ENCODE measurements around the gene GPR25. TPM values are rescaled to one million over a fixed set of nuclear protein-coding genes. Genes with fewer than 3 reads are reported as not detected.

Gene GPR25
- total RNA-seq, 1 experiment from 2014 or later: not detected

- DNase-seq: no peak
- H3K36me3 ChIP-seq: peaks cover 6% of the 10 kb centered on the region
- no peaks in the 10 kb centered on the region for H3K9me3 ChIP-seq
- no peaks in the 10 kb centered on the region for H3K27me3 ChIP-seq
- no peak overlapping the region for H3K4me3 ChIP-seq
These were observed 6.3 kb upstream of the GPR25 start for GRCh38 chr1:200866521-200866920.

DNA sequence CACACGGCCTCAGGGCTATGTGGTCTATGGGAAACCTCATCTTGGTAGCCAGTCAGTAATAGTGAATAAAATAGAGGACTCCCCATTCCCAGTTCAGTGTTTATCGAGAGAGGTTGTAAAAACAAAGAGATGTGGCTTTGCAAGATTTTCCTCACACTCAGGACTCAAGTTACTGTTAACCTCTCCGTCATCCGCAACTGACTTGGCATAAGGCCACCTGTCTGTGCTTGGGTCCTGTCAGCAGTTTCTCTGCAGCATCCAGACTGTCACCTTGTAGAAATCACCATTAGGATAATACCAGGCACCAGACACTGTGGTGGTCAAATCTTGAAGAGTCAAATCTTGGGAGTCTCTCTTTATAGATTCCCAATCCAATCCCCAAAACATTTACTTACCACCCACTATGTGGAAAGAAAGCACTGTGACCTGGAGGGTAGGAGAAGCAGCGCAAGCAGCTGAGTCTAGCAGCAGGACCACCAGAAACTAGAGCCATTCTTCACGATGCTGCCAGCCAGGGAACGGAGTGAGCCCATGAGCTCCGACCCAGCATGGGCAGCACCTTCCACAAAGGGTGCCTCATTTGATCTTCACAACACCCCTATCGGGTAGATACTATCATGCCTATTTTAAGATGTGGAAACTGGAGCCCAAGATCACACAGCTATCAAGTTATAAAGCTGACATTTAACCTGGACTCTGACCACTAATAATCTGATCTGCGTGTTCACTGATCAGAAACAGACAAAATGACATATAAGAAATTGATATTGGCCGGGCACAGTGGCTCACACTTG, 5.6 kb upstream of the GPR25 start:
- DNase-seq: no peak
- H3K27me3 ChIP-seq: no peaks in the 10 kb centered on the region

DNA sequence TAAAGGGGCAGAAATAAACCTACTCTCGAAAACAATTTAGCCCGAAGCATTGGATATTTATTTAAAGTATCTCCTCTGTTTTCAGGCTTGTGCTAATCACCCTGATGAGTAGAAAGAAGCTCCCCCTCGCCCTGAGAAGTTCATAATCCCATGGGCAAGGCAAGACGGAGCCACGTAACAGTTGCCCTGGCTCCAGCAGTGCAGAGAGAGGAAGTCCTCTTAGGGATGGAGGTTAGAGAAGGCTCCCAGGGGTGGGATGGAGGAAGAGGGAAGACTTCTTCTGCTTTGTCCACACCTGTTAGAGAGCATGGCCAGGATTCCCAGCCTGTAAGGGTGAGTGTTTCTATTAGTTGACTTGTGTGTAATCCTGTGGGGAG, 3.4 kb upstream of the GPR25 start:
- Histone ChIP-seq H3K9me3 (no peaks in the 10 kb centered on the region), H3K27me3 (no peaks in the 10 kb centered on the region), H3K36me3 (peaks cover 2% of the 10 kb centered on the region; the same call in 1 of the 2 replicates), H3K4me3 (no peak overlapping the region)
- no peak for DNase-seq

More for the DNA sequence above, 5.6 kb upstream of the GPR25 start:
- Histone ChIP-seq H3K9me3 (no peaks in the 10 kb centered on the region), H3K36me3 (peaks cover 6% of the 10 kb centered on the region), H3K4me3 (no peak overlapping the region)

GRCh38 chr1:200869753-200870391, 2.9 kb upstream of the GPR25 start:
- H3K27me3 ChIP-seq: no peaks in the 10 kb centered on the region
- DNase-seq: no peak
- H3K4me3 ChIP-seq: no peak overlapping the region
- no peaks in the 10 kb centered on the region; the same call in 1 of the 2 replicates for H3K36me3 ChIP-seq
- no peaks in the 10 kb centered on the region for H3K9me3 ChIP-seq

GRCh38 chr1:200873116-200873670, 412 bp downstream of the GPR25 start:
- DNase-seq: no peak
- Histone ChIP-seq H3K9me3 (no peaks in the 10 kb centered on the region), H3K27me3 (peaks cover 8% of the 10 kb centered on the region), H3K4me3 (no peak overlapping the region), H3K36me3 (no peaks in the 10 kb centered on the region)

DNA sequence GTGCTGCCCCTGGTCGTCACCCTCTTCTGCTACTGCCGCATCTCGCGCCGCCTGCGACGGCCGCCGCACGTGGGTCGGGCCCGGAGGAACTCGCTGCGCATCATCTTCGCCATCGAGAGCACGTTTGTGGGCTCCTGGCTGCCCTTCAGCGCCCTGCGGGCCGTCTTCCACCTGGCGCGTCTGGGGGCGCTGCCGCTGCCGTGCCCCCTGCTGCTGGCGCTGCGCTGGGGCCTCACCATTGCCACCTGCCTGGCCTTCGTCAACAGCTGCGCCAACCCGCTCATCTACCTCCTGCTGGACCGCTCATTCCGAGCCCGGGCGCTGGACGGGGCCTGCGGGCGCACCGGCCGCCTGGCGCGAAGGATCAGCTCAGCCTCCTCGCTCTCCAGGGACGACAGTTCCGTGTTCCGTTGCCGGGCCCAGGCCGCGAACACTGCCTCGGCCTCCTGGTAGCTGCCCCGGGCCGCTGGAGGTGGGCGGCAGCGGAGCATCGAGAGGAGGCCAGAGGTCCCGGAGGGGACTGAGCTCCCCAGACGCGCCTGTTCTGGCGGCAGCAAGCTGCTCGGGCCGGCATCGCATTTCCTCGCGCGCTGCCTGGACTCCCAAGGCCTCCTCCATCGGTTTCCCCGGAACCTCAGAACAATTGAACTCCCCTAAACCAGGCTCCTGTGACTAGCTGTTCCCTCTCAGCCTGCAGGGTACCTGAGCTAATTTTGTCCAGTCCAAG, 1.1 kb downstream of the GPR25 start:
- DNase-seq: no peak
- no peaks in the 10 kb centered on the region for H3K9me3 ChIP-seq
- peaks cover 8% of the 10 kb centered on the region for H3K27me3 ChIP-seq
- no peaks in the 10 kb centered on the region for H3K36me3 ChIP-seq
- H3K4me3 ChIP-seq: no peak overlapping the region

DNA sequence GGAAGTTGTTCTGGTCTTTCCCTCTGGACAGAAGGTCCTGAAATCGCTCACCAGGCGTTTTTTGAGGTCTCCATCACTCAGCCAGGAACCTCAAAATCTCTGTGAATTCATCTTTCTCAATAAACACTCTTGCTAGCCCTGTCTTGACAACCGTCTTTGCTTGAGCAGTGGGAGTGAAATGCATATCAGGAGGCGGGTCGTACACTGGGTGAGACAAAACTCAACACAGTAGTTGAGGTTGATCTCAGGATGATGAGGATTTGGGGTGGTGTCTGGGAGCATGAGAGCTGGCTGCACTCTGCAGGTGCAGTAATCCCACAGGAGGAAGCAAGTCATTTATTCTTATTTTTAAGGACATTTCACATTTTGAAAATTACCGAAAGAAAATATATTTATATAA, 1.9 kb downstream of the GPR25 start:
- DNase-seq: no peak
- H3K4me3 ChIP-seq: no peak overlapping the region
- H3K27me3 ChIP-seq: peaks cover 8% of the 10 kb centered on the region
- no peaks in the 10 kb centered on the region for H3K36me3 ChIP-seq
- no peaks in the 10 kb centered on the region for H3K9me3 ChIP-seq

GRCh38 chr1:200875416-200875815, 2.6 kb downstream of the GPR25 start:
- Histone ChIP-seq H3K4me3 (no peak overlapping the region), H3K9me3 (no peaks in the 10 kb centered on the region), H3K36me3 (no peaks in the 10 kb centered on the region), H3K27me3 (peaks cover 11% of the 10 kb centered on the region)
- DNase-seq: no peak

- Histone ChIP-seq H3K36me3 (no peaks in the 10 kb centered on the region), H3K27me3 (peaks cover 13% of the 10 kb centered on the region), H3K4me3 (no peak overlapping the region), H3K9me3 (no peaks in the 10 kb centered on the region)
- no peak for DNase-seq
These were observed 4.2 kb downstream of the GPR25 start for GRCh38 chr1:200877010-200877409.

DNA sequence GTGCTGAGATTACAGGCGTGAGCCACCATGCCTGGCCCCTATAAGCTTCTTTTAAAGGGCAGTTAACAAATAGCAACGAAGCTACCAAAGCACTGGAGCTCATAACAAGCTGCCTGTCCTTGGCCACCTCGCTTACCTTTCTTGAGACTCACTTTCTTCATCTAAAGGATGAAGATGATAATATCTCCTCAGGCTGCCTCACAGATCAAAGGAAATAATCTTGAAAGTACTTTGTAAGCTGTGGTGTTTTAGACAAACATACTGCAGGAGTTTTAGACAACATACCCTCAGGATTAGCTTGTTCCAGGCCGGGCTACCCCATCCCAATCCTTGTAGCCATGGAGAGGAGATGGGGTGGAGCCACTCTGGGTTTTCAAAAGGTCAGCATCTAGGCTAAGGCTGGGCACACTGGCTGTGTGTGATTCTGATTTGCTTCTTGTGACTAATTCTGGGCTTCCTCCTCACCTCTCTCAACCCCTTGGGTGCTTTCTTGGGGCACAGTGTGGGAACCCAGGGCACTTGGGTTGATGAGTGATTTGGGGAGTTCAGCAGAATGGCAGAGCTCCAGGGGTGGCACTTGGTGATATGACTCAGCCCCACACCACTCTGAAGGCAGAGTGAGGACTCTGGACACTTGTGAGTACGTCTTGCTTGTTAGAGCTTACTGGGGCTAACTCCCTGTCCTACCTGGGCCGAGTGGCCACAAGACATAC, 5.2 kb downstream of the GPR25 start:
- Histone ChIP-seq H3K36me3 (no peaks in the 10 kb centered on the region), H3K9me3 (no peaks in the 10 kb centered on the region), H3K4me3 (no peak overlapping the region), H3K27me3 (peaks cover 13% of the 10 kb centered on the region)
- no peak for DNase-seq

- no peak overlapping the region for H3K4me3 ChIP-seq
- no peaks in the 10 kb centered on the region for H3K36me3 ChIP-seq
- peaks cover 13% of the 10 kb centered on the region for H3K27me3 ChIP-seq
- H3K9me3 ChIP-seq: no peaks in the 10 kb centered on the region
- no peak for DNase-seq
These were observed 7.4 kb downstream of the GPR25 start for GRCh38 chr1:200880212-200880611.

DNA sequence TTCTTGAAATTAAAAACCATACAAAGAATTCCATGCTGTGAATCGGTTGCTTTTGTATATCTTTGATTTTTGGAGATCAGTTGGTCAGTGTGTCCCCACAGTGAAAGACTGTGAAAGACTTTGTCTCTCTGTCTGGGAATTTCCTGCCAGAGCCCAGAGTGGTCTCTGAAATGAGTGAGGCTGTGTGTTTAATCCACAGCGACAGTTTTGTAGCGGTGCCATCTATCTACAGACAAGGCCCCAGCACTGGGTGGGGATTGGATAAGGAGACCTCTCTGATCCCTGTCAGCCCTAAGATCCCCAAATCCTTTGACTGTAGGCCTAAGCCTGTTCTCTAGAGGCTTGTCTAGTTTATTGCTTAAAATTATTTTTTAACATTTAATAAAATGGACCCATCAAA, 10.3 kb downstream of the GPR25 start:
- H3K9me3 ChIP-seq: no peaks in the 10 kb centered on the region
- no peaks in the 10 kb centered on the region for H3K36me3 ChIP-seq
- no peak for DNase-seq
- H3K27me3 ChIP-seq: peaks cover 5% of the 10 kb centered on the region; the same call in 1 of the 2 replicates
- no peak overlapping the region for H3K4me3 ChIP-seq

DNA sequence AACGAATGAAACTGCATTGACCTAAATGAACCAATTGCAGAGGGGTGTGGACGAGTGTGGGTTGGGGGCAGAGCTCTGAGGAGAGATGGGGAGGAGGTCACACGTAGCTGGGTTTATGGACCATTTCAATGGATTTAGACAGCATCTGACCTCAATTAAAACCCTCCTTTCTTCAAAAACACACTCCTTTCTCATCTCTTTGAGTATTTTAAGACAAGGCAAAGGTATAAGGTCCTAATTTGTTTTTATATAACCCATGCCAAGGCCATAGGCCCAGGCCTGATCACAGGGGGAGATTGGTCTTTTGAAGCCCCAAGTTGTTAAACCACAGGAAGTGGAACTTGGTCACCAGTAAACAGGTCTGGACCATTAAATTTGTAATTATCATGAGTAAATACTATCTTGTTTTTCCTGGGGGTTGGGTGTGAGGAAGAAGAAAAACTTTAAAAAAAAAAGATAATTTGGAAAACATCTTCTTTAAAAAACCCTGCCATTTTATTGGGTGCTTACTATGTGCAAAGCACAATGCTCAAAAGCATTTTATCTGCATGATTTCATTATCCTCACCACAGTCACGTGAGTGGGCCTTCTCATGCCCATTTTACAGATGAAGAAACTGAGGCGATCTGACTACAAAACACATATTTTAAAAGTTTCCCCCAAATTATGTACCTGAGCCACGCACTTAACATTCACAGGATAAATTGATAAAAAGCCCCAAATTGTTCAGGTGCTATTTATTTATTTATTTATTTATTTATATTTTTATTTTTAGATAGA, 13.0 kb downstream of the GPR25 start:
- no peaks in the 10 kb centered on the region for H3K9me3 ChIP-seq
- H3K36me3 ChIP-seq: no peaks in the 10 kb centered on the region
- peaks cover 6% of the 10 kb centered on the region; the same call in 1 of the 2 replicates for H3K27me3 ChIP-seq
- DNase-seq: no peak
- no peak overlapping the region for H3K4me3 ChIP-seq

GRCh38 chr1:200886594-200886993, 13.8 kb downstream of the GPR25 start:
- Histone ChIP-seq H3K27me3 (peaks cover 12% of the 10 kb centered on the region), H3K36me3 (no peaks in the 10 kb centered on the region), H3K9me3 (no peaks in the 10 kb centered on the region), H3K4me3 (no peak overlapping the region)
- no peak for DNase-seq

GRCh38 chr1:200887036-200887435, 14.3 kb downstream of the GPR25 start:
- no peak for DNase-seq
- no peak overlapping the region for H3K4me3 ChIP-seq
- H3K9me3 ChIP-seq: no peaks in the 10 kb centered on the region
- peaks cover 14% of the 10 kb centered on the region for H3K27me3 ChIP-seq
- no peaks in the 10 kb centered on the region for H3K36me3 ChIP-seq

DNA sequence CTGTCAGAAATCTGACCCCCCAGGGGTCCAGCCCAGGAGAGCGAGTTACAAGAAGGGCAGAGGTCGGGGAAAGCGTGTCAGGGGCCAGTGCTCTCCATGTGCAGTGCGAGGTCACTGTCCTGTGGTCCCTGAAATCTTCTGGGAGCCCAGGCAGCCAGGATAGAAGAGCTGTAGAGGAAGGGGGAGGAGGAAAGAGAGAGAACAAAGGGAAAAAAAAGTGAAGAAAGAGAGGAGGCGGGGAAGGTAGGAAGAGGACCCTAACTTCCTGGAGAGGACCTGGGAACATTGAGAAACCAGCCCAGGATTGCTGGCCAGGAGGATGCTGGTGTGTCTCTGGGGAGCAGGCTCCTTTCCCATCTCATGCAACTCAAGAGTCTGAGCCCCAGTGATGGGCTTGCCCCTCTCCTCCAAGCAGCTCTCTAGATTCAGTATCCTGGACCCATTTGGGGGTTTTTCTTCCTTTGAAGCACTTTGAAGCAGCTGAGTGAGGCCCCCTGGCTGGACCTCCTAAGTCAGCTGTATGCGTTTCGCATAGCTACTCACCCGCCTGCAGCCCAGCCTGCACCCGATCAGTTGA, 15.1 kb downstream of the GPR25 start:
- Histone ChIP-seq H3K9me3 (no peaks in the 10 kb centered on the region), H3K27me3 (peaks cover 16% of the 10 kb centered on the region), H3K36me3 (no peaks in the 10 kb centered on the region), H3K4me3 (no peak overlapping the region)
- no peak for DNase-seq

Data from MG63 (cell line).